HepG2 (cell line): ENCODE results near the gene GARIN1A. TPM values are rescaled to one million over a fixed set of nuclear protein-coding genes. Genes with fewer than 3 reads are reported as not detected.

Experiments used
- ATAC-seq: fragments of 200-7000 bp; cut with Tn5 transposase; 3 replicates; pipeline ENCODE4 v1.9.1; 2020; ENCODE audit warnings: mild to moderate bottlenecking, moderate library complexity
- BruUV-seq: library from RNA; stranded (reverse); fragments of 400-500 nt; replicated peaks from 2 replicates; lab custom pipeline; 2021; lab: Mats Ljungman, UMichigan
- CTCF ChIA-PET: fragments of 300-600 bp; formaldehyde crosslinking; extraction: SDS; loops from one replicate; lab custom pipeline; 2021; ENCODE audit warnings: low total read pairs, inconsistent platforms, low intra/inter-chr PET ratio; lab: Yijun Ruan, JAX
- POLR2A ChIA-PET: fragments of 350-600 bp; sonication (Branson Sonifier 250); formaldehyde crosslinking; loops from one replicate; lab custom pipeline; 2020; ENCODE audit warnings: antibody characterized with exemption, inconsistent platforms; lab: Yijun Ruan, JAX
- DNase-seq: peaks from one replicate; pipeline ENCODE4 v3.0.0-alpha.2; 2015; ENCODE audit warnings: low spot score
- FAIRE-seq: peaks from 3 replicates; lab custom pipeline; 2011; peaks lifted over from hg19 to GRCh38; lab: Jason Lieb, UNC
- H2AFZ ChIP-seq: one replicate; pipeline ENCODE4 v1.6.1; 2011; ENCODE audit warnings: low read length, inconsistent platforms
- H3K27ac ChIP-seq: fragments of 300-600 bp; 3 replicates; pipeline ENCODE4 v1.8.0; 2011; ENCODE audit warnings: mixed run types, mild to moderate bottlenecking, mixed read lengths, low read length, inconsistent platforms; ENCODE audit not compliant: insufficient read depth; ENCODE audit errors: extremely low read length
- H3K27me3 ChIP-seq, 2 experiments: fragments of 200-600 bp in 1 of 2; 2 replicates in 1 of 2; 3 replicates in 1 of 2; pipeline versions ENCODE4 v1.6.0 to v1.8.0; 2011; ENCODE audit warnings: low read length in 2 of 2, mild to moderate bottlenecking in 2 of 2, moderate library complexity in 2 of 2, inconsistent platforms in 1 of 2; ENCODE audit not compliant: insufficient read depth in 2 of 2, control insufficient read depth in 1 of 2
- H3K36me3 ChIP-seq, 2 experiments: fragments of 200-600 bp in 1 of 2; replicated peaks in 1 of 2; 2 replicates in 1 of 2; 3 replicates in 1 of 2; pipeline versions ENCODE4 v1.5.1 to v1.8.0; 2011; ENCODE audit warnings: low read length in 2 of 2, inconsistent platforms in 1 of 2; ENCODE audit not compliant: insufficient read depth in 2 of 2, control insufficient read depth in 1 of 2
- H3K4me1 ChIP-seq: 2 replicates; pipeline ENCODE4 v1.5.1; 2012; ENCODE audit warnings: low read length, inconsistent platforms; ENCODE audit not compliant: insufficient read depth
- H3K4me2 ChIP-seq: 2 replicates; pipeline ENCODE4 v1.6.0; 2011; ENCODE audit warnings: low read depth, low read length, inconsistent platforms
- H3K4me3 ChIP-seq, 3 experiments: fragments of 200-600 bp in 1 of 3; sonication (generic), shearing (Covaris generic) in 1 of 3; replicated peaks in 1 of 3; 2 replicates each; pipeline ENCODE4 v1.5.1; 2011 to 2016; ENCODE audit warnings: low read length in 3 of 3, inconsistent platforms in 2 of 3, low read depth in 2 of 3, mild to moderate bottlenecking in 2 of 3, control low read depth in 1 of 3, mixed read lengths in 1 of 3; ENCODE audit not compliant: insufficient read depth in 1 of 3
- H3K79me2 ChIP-seq: one replicate; pipeline ENCODE4 v1.6.1; 2011; ENCODE audit warnings: low read length, inconsistent platforms; ENCODE audit not compliant: insufficient read depth
- H3K9ac ChIP-seq: 2 replicates; pipeline ENCODE4 v1.6.0; 2011; ENCODE audit warnings: mild to moderate bottlenecking, low read depth, low read length, inconsistent platforms; ENCODE audit not compliant: insufficient read depth
- H3K9me3 ChIP-seq: 2 replicates; pipeline ENCODE4 v1.5.1; 2012; ENCODE audit warnings: mild to moderate bottlenecking, low read length
- H4K20me1 ChIP-seq: 2 replicates; pipeline ENCODE4 v1.6.0; 2011; ENCODE audit warnings: inconsistent platforms, mild to moderate bottlenecking, low read length, moderate library complexity; ENCODE audit not compliant: insufficient read depth
- CENPBD1 ChIP-seq: sonication (generic); formaldehyde crosslinking; IDR thresholded peaks from 2 replicates; pipeline ENCODE4 v1.8.0; 2022; ENCODE audit warnings: missing genetic modification reagents, low read depth, mild to moderate bottlenecking, borderline replicate concordance
- CENPT ChIP-seq: sonication (generic); formaldehyde crosslinking; IDR thresholded peaks from 2 replicates; pipeline ENCODE4 v1.8.0; 2022; ENCODE audit warnings: low read depth, mild to moderate bottlenecking, moderate library complexity, missing genetic modification reagents
- FOXO1 ChIP-seq: sonication (generic); formaldehyde crosslinking; IDR thresholded peaks from 2 replicates; pipeline ENCODE4 v1.4.0; 2020; ENCODE audit warnings: missing genetic modification reagents
- HMGXB3 ChIP-seq: sonication (generic); formaldehyde crosslinking; IDR thresholded peaks from 2 replicates; pipeline ENCODE4 v1.4.0; 2020; ENCODE audit warnings: missing genetic modification reagents, borderline replicate concordance
- LRRFIP1 ChIP-seq: sonication (generic); formaldehyde crosslinking; conservative IDR thresholded peaks from 2 replicates; pipeline ENCODE4 v1.4.0; 2020; ENCODE audit warnings: missing genetic modification reagents
- NONO ChIP-seq, 2 experiments: fragments of 450-650 bp in 1 of 2; sonication (generic) in 1 of 2; formaldehyde crosslinking in 1 of 2; IDR thresholded peaks in 1 of 2; conservative IDR thresholded peaks in 1 of 2; 2 replicates each; pipeline versions ENCODE4 v1.6.1 to v1.8.0; 2017 to 2022; ENCODE audit warnings: mild to moderate bottlenecking in 1 of 2, missing genetic modification reagents in 1 of 2, moderate library complexity in 1 of 2
- REST ChIP-seq, 2 experiments: IDR thresholded peaks; 2 replicates each; pipeline ENCODE4 v1.6.1; 2011 to 2012; ENCODE audit warnings: low read length in 2 of 2, borderline replicate concordance in 1 of 2, low read depth in 1 of 2, mild to moderate bottlenecking in 1 of 2, moderate library complexity in 1 of 2
- SMAD9 ChIP-seq: sonication (generic); formaldehyde crosslinking; IDR thresholded peaks from 2 replicates; pipeline ENCODE4 v1.5.1; 2020; ENCODE audit warnings: mild to moderate bottlenecking, missing genetic modification reagents
- ZNF224 ChIP-seq: sonication (generic); formaldehyde crosslinking; IDR thresholded peaks from 2 replicates; pipeline ENCODE4 v1.5.0; 2020; ENCODE audit warnings: mild to moderate bottlenecking, missing genetic modification reagents
- ZNF292 ChIP-seq: sonication (generic); formaldehyde crosslinking; IDR thresholded peaks from 2 replicates; pipeline ENCODE4 v1.8.1; 2022; ENCODE audit warnings: mild to moderate bottlenecking, low read depth, missing genetic modification reagents, borderline replicate concordance
- ZNF331 ChIP-seq: sonication (generic); formaldehyde crosslinking; IDR thresholded peaks from 2 replicates; pipeline ENCODE4 v1.4.0; 2020; ENCODE audit warnings: missing genetic modification reagents
- ZNF672 ChIP-seq: sonication (generic); formaldehyde crosslinking; IDR thresholded peaks from 2 replicates; pipeline ENCODE4 v1.8.1; 2022; ENCODE audit warnings: missing genetic modification reagents
- ZNF816 ChIP-seq: sonication (generic); formaldehyde crosslinking; IDR thresholded peaks from 2 replicates; pipeline ENCODE4 v1.8.0; 2022; ENCODE audit warnings: missing genetic modification reagents, mild to moderate bottlenecking, borderline replicate concordance
- WGBS: methylation state at CpG from one replicate; pipeline ENCODE4 v1.1.6; 2017; ENCODE audit warnings: low lambda C conversion rate; 5-methylcytosine and 5-hydroxymethylcytosine counted together
- in situ Hi-C: cut with HindIII; loops from 2 replicates; pipeline ENCODE4 v1.10.0; 2017; ENCODE audit warnings: low pct_unique_long_range_greater_than_20kb; ENCODE audit not compliant: extremely low pct_ligation_motif_present
- intact Hi-C: fragments of 100-400 bp; cut with micrococcal nuclease; formaldehyde crosslinking; loops from one replicate; pipeline ENCODE4 v1.10.0; 2022; ENCODE audit not compliant: unreplicated experiment
- polyA plus RNA-seq, 8 experiments: library from polyadenylated mRNA; depleted of rRNA in 3 of 8; stranded (reverse) in 7 of 8; unstranded in 1 of 8; fragments of >200 nt; fragmentation: Illumina TruSeq in 4 of 8; extraction: Trizol in 4 of 8; gene quantifications; 2 replicates each; pipeline versions ENCODE4 v1.2.1 to v1.2.3, GENCODE V29; 2011 to 2016; ENCODE audit warnings: low read depth in 4 of 8, missing spikeins in 1 of 8, mixed read lengths in 1 of 8; ENCODE audit not compliant: insufficient read depth in 1 of 8
- total RNA-seq, 5 experiments: library from RNA; depleted of rRNA; stranded (reverse); fragments of >200 nt; fragmentation: Illumina TruSeq; extraction: Trizol; gene quantifications; 2 replicates each; pipeline ENCODE4 v1.2.3, GENCODE V29; 2016; ENCODE audit warnings: low read depth in 1 of 5

The GARIN1A gene
- total and polyA plus RNA-seq, 2 of the 13 experiments (the other 11 are each of a cell fraction or from before 2014, with no cell fraction given): 0.12 TPM; not detected in 1

GRCh38 chr7:128713794-128714193, 41.7 kb downstream of the GARIN1A start:
- in situ Hi-C loops: no loop called here
- Histone ChIP-seq H4K20me1 (no peaks in the 10 kb centered on the region), H2AFZ (no peak overlapping the region), H3K27me3 (peaks cover 0 to 11% of the 10 kb centered on the region in 2 experiments; a peak in 2 of 5 replicates), H3K79me2 (no peaks in the 10 kb centered on the region), H3K27ac (no peak overlapping the region), H3K36me3 (no peaks in the 10 kb centered on the region), H3K4me1 (no peaks in the 10 kb centered on the region), H3K4me2 (no peak overlapping the region), H3K9me3 (no peaks in the 10 kb centered on the region), H3K9ac (no peak overlapping the region), H3K4me3 (no peak overlapping the region)
- intact Hi-C loops: no loop called here
- FAIRE-seq (no peak), DNase-seq (no peak), ATAC-seq (no peak)
- no TSS peak for BruUV-seq
- ChIA-PET CTCF (no interaction called here), POLR2A (interaction anchor here (1.2 kb wide), 1 partner anchor 170 kb away, joined by 3 read pairs; no protein-coding TSS in a partner anchor)
- 59% methylated on average over 2 of the region's 2 CpGs for WGBS
- TF ChIP-seq SMAD9 (CRISPR knock-in tag) (no peak), REST (IDR thresholded peaks at IDR 0.05; ENCODE audit: borderline replicate concordance in 1 of 2, low read depth in 1 of 2, low read length in 2 of 2) (no peak), ZNF816 (no peak), CENPBD1 (CRISPR knock-in tag) (no peak), ZNF224 (no peak), ZNF672 (CRISPR knock-in tag) (no peak), NONO (IDR thresholded peaks at IDR 0.05) (no peak), NONO (CRISPR knock-in tag; conservative IDR thresholded peaks at IDR 0.05) (no peak), ZNF292 (CRISPR knock-in tag) (no peak), LRRFIP1 (CRISPR knock-in tag) (no peak), FOXO1 (CRISPR knock-in tag) (no peak), HMGXB3 (CRISPR knock-in tag) (no peak), CENPT (CRISPR knock-in tag) (no peak), ZNF331 (CRISPR knock-in tag) (no peak)
